Mesothelial cell of epicardium (in vitro differentiated cells): ENCODE results near the gene MGRN1. TPM values are rescaled to one million over a fixed set of nuclear protein-coding genes. Genes with fewer than 3 reads are reported as not detected.

Experiments used
- DNase-seq, 2 experiments: peaks; one replicate each; pipeline ENCODE4 v3.0.0; 2021; ENCODE audit warnings: low spot score in 2 of 2; ENCODE audit not compliant: unreplicated experiment in 2 of 2
- H3K27ac Mint-ChIP-seq: 2 replicates; pipeline ENCODE4 v1.8.0; 2021; ENCODE audit warnings: mixed read lengths
- H3K27me3 Mint-ChIP-seq: 2 replicates; pipeline ENCODE4 v1.8.0; 2021; ENCODE audit warnings: low read depth, mixed read lengths
- H3K36me3 Mint-ChIP-seq: 2 replicates; pipeline ENCODE4 v1.8.0; 2021; ENCODE audit warnings: mixed read lengths
- H3K4me1 Mint-ChIP-seq: 2 replicates; pipeline ENCODE4 v1.8.0; 2021; ENCODE audit warnings: mixed read lengths
- H3K4me3 Mint-ChIP-seq: 2 replicates; pipeline ENCODE4 v1.8.0; 2021; ENCODE audit warnings: mild to moderate bottlenecking, moderate library complexity, mixed read lengths
- H3K9me3 Mint-ChIP-seq: 2 replicates; pipeline ENCODE4 v1.8.0; 2021; ENCODE audit warnings: mixed read lengths
- CTCF ChIP-seq: fragments of 200-600 bp; sonication (generic); IDR thresholded peaks from one replicate; pipeline ENCODE4 v1.5.0; 2021; ENCODE audit warnings: antibody characterized with exemption; ENCODE audit not compliant: unreplicated experiment
- total RNA-seq: library from RNA; stranded (reverse); gene quantifications from 3 replicates; pipeline ENCODE4 v1.2.1, GENCODE V29; 2021

MGRN1 gene
- total RNA-seq, 1 donor from 2014 or later, result 110 TPM

- Mint-ChIP-seq H3K4me1 (no peaks in the 10 kb centered on the region), H3K27ac (no peak overlapping the region), H3K36me3 (no peaks in the 10 kb centered on the region), H3K4me3 (no peak overlapping the region), H3K9me3 (no peaks in the 10 kb centered on the region), H3K27me3 (peaks cover 10% of the 10 kb centered on the region)
- no peak for DNase-seq
- no peak for TF ChIP-seq CTCF
These were observed 32.7 kb upstream of the MGRN1 start for GRCh38 chr16:4591706-4592470.

- no peak for DNase-seq
- TF ChIP-seq CTCF, result no peak
- H3K9me3 Mint-ChIP-seq, result no peaks in the 10 kb centered on the region
- H3K4me3 Mint-ChIP-seq, result no peak overlapping the region
- no peak overlapping the region for H3K27ac Mint-ChIP-seq
- H3K36me3 Mint-ChIP-seq, result no peaks in the 10 kb centered on the region
- H3K27me3 Mint-ChIP-seq, result peaks cover 6% of the 10 kb centered on the region
- no peaks in the 10 kb centered on the region for H3K4me1 Mint-ChIP-seq
These were observed 31.5 kb upstream of the MGRN1 start for GRCh38 chr16:4593086-4593485.

GRCh38 chr16:4594433-4595410 is 29.9 kb upstream of the MGRN1 start:
- DNase-seq, result no peak
- Mint-ChIP-seq H3K36me3 (no peaks in the 10 kb centered on the region), H3K4me1 (no peaks in the 10 kb centered on the region), H3K9me3 (no peaks in the 10 kb centered on the region), H3K27me3 (peaks cover 12% of the 10 kb centered on the region), H3K4me3 (no peak overlapping the region), H3K27ac (no peak overlapping the region)
- TF ChIP-seq CTCF, result no peak

GRCh38 chr16:4597174-4597573 is 27.5 kb upstream of the MGRN1 start:
- no peak overlapping the region for H3K4me3 Mint-ChIP-seq
- TF ChIP-seq CTCF, result no peak
- H3K9me3 Mint-ChIP-seq, result no peaks in the 10 kb centered on the region
- no peaks in the 10 kb centered on the region for H3K4me1 Mint-ChIP-seq
- H3K27ac Mint-ChIP-seq, result no peak overlapping the region
- no peak for DNase-seq
- H3K36me3 Mint-ChIP-seq, result no peaks in the 10 kb centered on the region
- H3K27me3 Mint-ChIP-seq, result peaks cover 12% of the 10 kb centered on the region

- H3K4me1 Mint-ChIP-seq, result no peaks in the 10 kb centered on the region
- H3K27me3 Mint-ChIP-seq, result peaks cover 12% of the 10 kb centered on the region
- no peak overlapping the region for H3K27ac Mint-ChIP-seq
- H3K4me3 Mint-ChIP-seq, result no peak overlapping the region
- TF ChIP-seq CTCF, result no peak
- no peaks in the 10 kb centered on the region for H3K36me3 Mint-ChIP-seq
- DNase-seq, result no peak
- H3K9me3 Mint-ChIP-seq, result no peaks in the 10 kb centered on the region
These were observed 25.6 kb upstream of the MGRN1 start for GRCh38 chr16:4599037-4599436.
